Measurements from ENCODE around the gene GABBR1. TPM values are rescaled to one million over a fixed set of nuclear protein-coding genes. Genes with fewer than 3 reads are reported as not detected.

The GABBR1 gene
- 8.2 and 16.3 TPM in 2 replicates for total RNA-seq

GRCh38 chr6:29632789-29633533 lies at the start of gene GABBR1:
GABBR1 (minus strand) TSS chr6:29633183; CDS start chr6:29632385, 798 bp downstream.

GRCh38 chr6:29680904-29681303 lies 47.9 kb upstream of the GABBR1 start, which contains the start of gene ZFP57:
ZFP57 (minus strand) TSS chr6:29681152; CDS start chr6:29677003, 4,149 bp downstream.

GRCh38 chr6:29656798-29657197 lies 23.8 kb upstream of the GABBR1 start, which contains the start of gene MOG:
MOG (plus strand) TSS chr6:29657092; CDS start chr6:29657210, 118 bp downstream.

GRCh38 chr6:29584821-29585220 lies 48.2 kb downstream of the GABBR1 start, which contains the start of gene OR2H2:
OR2H2 (plus strand) TSS chr6:29585121; CDS start chr6:29587945, 2,824 bp downstream.

GRCh38 chr6:29559524-29560287 lies 73.3 kb downstream of the GABBR1 start, which contains the start of gene UBD:
UBD (minus strand) TSS chr6:29559732; CDS start chr6:29559701, 31 bp downstream.

Other genes with a start within 250 kb of the GABBR1 start
- gene OR12D2, start 237.6 kb downstream of the GABBR1 start, total RNA-seq, result not detected in 2 replicates
- not detected in 2 replicates for gene OR12D1, start 218.3 kb downstream of the GABBR1 start, total RNA-seq
- gene OR10C1, start 193.9 kb downstream of the GABBR1 start, total RNA-seq, result not detected in 2 replicates
- not detected in 2 replicates for gene OR11A1, start 176.1 kb downstream of the GABBR1 start, total RNA-seq
- gene OR2H1, start 176.0 kb downstream of the GABBR1 start, total RNA-seq, result not detected in 2 replicates
- gene MAS1L, start 145.2 kb downstream of the GABBR1 start, total RNA-seq, result not detected in 2 replicates
- not detected in 2 replicates for gene UBD, start 73.5 kb downstream of the GABBR1 start, total RNA-seq
- gene OR2H2, start 48.1 kb downstream of the GABBR1 start, total RNA-seq, result not detected in 2 replicates
- not detected in 2 replicates for gene MOG, start 23.9 kb upstream of the GABBR1 start, total RNA-seq
- not detected in 2 replicates for gene ZFP57, start 48.0 kb upstream of the GABBR1 start, total RNA-seq
- gene HLA-F, start 90.3 kb upstream of the GABBR1 start, total RNA-seq, result 3.8 and 16.3 TPM in 2 replicates
- 1.1 TPM in 1 of 2 replicates, not detected in the other for gene HLA-G, start 194.6 kb upstream of the GABBR1 start, total RNA-seq

Data from regular cardiac myocyte (primary cell).